NB4 (cell line): Measurements from ENCODE around the gene ARAP2.

Experiments
- POLR2A ChIP-seq: IDR thresholded peaks from 2 replicates; pipeline ENCODE4 v1.6.1; 2011; ENCODE audit warnings: mild to moderate bottlenecking; ENCODE audit not compliant: insufficient read length; ENCODE audit errors: extremely low read depth
- TF ChIP-seq, protein P1 (sequence below): IDR thresholded peaks from one replicate; pipeline ENCODE4 v1.5.1; 2012; ENCODE audit warnings: low read depth, low read length
- TF ChIP-seq, protein P2 (sequence below): IDR thresholded peaks from 2 replicates; pipeline ENCODE4 v1.6.1; 2011; ENCODE audit warnings: low read depth, low read length

DNA sequence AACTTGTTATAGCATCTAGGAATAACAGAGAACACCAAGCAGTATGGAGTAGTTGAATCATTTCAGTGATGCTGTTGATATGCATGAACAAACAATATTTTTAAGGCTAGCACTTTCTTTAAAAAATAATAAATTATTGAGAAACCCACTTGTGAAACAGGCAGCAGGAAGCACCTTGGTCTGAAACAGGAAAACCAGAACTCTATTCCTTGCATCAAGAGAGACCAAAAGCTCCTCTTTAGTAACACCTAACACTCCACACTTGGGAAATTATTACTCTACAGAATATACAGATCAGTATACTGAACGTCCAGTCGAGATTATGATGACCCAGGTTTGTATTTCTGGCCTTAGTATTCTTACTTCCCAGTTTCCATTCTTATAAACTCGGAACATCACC lies 129.0 kb downstream of the ARAP2 start:
- TF ChIP-seq, protein P1, sequence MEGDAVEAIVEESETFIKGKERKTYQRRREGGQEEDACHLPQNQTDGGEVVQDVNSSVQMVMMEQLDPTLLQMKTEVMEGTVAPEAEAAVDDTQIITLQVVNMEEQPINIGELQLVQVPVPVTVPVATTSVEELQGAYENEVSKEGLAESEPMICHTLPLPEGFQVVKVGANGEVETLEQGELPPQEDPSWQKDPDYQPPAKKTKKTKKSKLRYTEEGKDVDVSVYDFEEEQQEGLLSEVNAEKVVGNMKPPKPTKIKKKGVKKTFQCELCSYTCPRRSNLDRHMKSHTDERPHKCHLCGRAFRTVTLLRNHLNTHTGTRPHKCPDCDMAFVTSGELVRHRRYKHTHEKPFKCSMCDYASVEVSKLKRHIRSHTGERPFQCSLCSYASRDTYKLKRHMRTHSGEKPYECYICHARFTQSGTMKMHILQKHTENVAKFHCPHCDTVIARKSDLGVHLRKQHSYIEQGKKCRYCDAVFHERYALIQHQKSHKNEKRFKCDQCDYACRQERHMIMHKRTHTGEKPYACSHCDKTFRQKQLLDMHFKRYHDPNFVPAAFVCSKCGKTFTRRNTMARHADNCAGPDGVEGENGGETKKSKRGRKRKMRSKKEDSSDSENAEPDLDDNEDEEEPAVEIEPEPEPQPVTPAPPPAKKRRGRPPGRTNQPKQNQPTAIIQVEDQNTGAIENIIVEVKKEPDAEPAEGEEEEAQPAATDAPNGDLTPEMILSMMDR, result no peak
- TF ChIP-seq, protein P2, sequence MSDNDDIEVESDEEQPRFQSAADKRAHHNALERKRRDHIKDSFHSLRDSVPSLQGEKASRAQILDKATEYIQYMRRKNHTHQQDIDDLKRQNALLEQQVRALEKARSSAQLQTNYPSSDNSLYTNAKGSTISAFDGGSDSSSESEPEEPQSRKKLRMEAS, result no peak
- no peak for TF ChIP-seq POLR2A
